Measurements from ENCODE around the gene PHLDA1.
A peak's percentile ranks its signal among the peaks of the same experiment; 100 is the strongest.

Gene PHLDA1

GRCh38 chr12:76040461-76040860 lies 8.9 kb upstream of the PHLDA1 start:
- Histone ChIP-seq H3K4me1 (ENCODE audit: low read depth, poor library complexity, severe bottlenecking) (no peaks in the 10 kb centered on the region), H3K27ac (no peak overlapping the region), H3K36me3 (ENCODE audit: insufficient read depth) (no peaks in the 10 kb centered on the region), H3K27me3 (ENCODE audit: insufficient read depth, low read depth) (no peaks in the 10 kb centered on the region), H4K20me1 (ENCODE audit: insufficient read depth) (no peaks in the 10 kb centered on the region), H3K79me2 (ENCODE audit: insufficient read depth, low read depth) (no peaks in the 10 kb centered on the region), H3K4me3 (IDR thresholded peaks at IDR 0.05; ENCODE audit: insufficient read depth, low read depth, low read length) (no peak overlapping the region), H2AFZ (ENCODE audit: low read depth) (no peak overlapping the region), H3K9ac (no peak overlapping the region), H3K4me2 (no peak overlapping the region)
- TF ChIP-seq, protein P1, sequence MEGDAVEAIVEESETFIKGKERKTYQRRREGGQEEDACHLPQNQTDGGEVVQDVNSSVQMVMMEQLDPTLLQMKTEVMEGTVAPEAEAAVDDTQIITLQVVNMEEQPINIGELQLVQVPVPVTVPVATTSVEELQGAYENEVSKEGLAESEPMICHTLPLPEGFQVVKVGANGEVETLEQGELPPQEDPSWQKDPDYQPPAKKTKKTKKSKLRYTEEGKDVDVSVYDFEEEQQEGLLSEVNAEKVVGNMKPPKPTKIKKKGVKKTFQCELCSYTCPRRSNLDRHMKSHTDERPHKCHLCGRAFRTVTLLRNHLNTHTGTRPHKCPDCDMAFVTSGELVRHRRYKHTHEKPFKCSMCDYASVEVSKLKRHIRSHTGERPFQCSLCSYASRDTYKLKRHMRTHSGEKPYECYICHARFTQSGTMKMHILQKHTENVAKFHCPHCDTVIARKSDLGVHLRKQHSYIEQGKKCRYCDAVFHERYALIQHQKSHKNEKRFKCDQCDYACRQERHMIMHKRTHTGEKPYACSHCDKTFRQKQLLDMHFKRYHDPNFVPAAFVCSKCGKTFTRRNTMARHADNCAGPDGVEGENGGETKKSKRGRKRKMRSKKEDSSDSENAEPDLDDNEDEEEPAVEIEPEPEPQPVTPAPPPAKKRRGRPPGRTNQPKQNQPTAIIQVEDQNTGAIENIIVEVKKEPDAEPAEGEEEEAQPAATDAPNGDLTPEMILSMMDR (conservative IDR thresholded peaks at IDR 0.05; ENCODE audit: low read depth, low read length): no peak

DNA sequence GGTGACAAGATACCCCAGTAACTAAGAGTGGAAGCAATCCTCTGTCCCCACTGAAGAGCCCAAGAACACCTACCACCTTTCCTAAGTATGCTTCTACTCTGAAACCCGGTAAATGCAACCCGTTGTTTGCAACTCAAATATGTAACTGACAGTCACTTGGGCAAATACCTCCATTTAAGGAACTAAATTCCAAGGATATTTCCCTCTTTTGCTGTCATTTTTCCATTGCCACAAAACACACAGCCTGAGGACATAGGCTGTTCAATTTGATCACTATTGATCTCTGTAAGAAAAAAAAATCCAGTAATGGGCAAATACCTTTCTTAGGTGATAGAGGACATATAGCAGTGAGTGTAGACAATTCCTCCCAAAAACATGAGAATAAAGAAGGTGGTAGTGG lies 6.6 kb upstream of the PHLDA1 start:
- Histone ChIP-seq H3K9ac (no peak overlapping the region), H3K79me2 (ENCODE audit: insufficient read depth, low read depth) (no peaks in the 10 kb centered on the region), H3K4me2 (no peak overlapping the region), H3K4me1 (ENCODE audit: low read depth, poor library complexity, severe bottlenecking) (peaks cover 8% of the 10 kb centered on the region), H3K36me3 (ENCODE audit: insufficient read depth) (no peaks in the 10 kb centered on the region), H3K27ac (no peak overlapping the region), H3K4me3 (IDR thresholded peaks at IDR 0.05; ENCODE audit: insufficient read depth, low read depth, low read length) (no peak overlapping the region), H2AFZ (ENCODE audit: low read depth) (no peak overlapping the region), H4K20me1 (ENCODE audit: insufficient read depth) (no peaks in the 10 kb centered on the region), H3K27me3 (ENCODE audit: insufficient read depth, low read depth) (no peaks in the 10 kb centered on the region)
- TF ChIP-seq, protein P1 (conservative IDR thresholded peaks at IDR 0.05; ENCODE audit: low read depth, low read length): no peak

GRCh38 chr12:76037130-76038103 lies 5.8 kb upstream of the PHLDA1 start:
- H4K20me1 ChIP-seq (ENCODE audit: insufficient read depth): no peaks in the 10 kb centered on the region
- TF ChIP-seq, protein P1 (conservative IDR thresholded peaks at IDR 0.05; ENCODE audit: low read depth, low read length): peak; percentile 90
- H3K27me3 ChIP-seq (ENCODE audit: insufficient read depth, low read depth): no peaks in the 10 kb centered on the region
- H3K4me3 ChIP-seq (IDR thresholded peaks at IDR 0.05; ENCODE audit: insufficient read depth, low read depth, low read length): no peak overlapping the region
- H3K27ac ChIP-seq: no peak overlapping the region
- H2AFZ ChIP-seq (ENCODE audit: low read depth): no peak overlapping the region
- H3K36me3 ChIP-seq (ENCODE audit: insufficient read depth): no peaks in the 10 kb centered on the region
- no peak overlapping the region for H3K9ac ChIP-seq
- peaks cover 14% of the 10 kb centered on the region for H3K4me1 ChIP-seq (ENCODE audit: low read depth, poor library complexity, severe bottlenecking)
- H3K4me2 ChIP-seq: no peak overlapping the region
- H3K79me2 ChIP-seq (ENCODE audit: insufficient read depth, low read depth): no peaks in the 10 kb centered on the region

DNA sequence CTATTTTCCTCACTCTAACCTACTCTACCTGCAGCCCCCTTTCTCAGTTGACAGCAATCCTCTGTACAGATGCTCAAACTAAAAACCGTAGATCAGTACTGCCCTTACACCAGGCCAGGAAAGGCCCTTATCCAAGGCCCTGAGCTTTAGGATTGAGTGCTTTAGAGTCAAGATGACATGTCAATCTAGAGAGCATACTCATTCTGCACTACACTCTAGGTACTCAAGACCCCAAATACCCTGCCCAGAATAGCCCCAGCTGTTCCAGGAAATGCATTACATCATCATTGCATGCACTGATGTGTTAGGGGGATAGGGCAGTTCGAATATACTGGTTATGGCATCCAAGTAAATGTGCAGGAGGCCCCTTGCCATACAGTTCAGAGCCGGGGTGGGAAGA lies 3.5 kb upstream of the PHLDA1 start:
- Histone ChIP-seq H3K27ac (no peak overlapping the region), H3K79me2 (ENCODE audit: insufficient read depth, low read depth) (no peaks in the 10 kb centered on the region), H3K36me3 (ENCODE audit: insufficient read depth) (no peaks in the 10 kb centered on the region), H3K9ac (no peak overlapping the region), H3K4me2 (no peak overlapping the region), H2AFZ (ENCODE audit: low read depth) (no peak overlapping the region), H3K4me3 (IDR thresholded peaks at IDR 0.05; ENCODE audit: insufficient read depth, low read depth, low read length) (no peak overlapping the region), H3K4me1 (ENCODE audit: low read depth, poor library complexity, severe bottlenecking) (peaks cover 17% of the 10 kb centered on the region), H3K27me3 (ENCODE audit: insufficient read depth, low read depth) (no peaks in the 10 kb centered on the region), H4K20me1 (ENCODE audit: insufficient read depth) (no peaks in the 10 kb centered on the region)
- TF ChIP-seq, protein P1 (conservative IDR thresholded peaks at IDR 0.05; ENCODE audit: low read depth, low read length): no peak
